OCI-LY3 (cell line): ENCODE data around the gene AKTIP.

Experiments used
- CTCF ChIP-seq: fragments of 200-600, 300-600 bp; sonication (generic); IDR thresholded peaks from 2 replicates; pipeline ENCODE4 v1.5.1; 2014; ENCODE audit warnings: antibody characterized with exemption, low read length, low read depth
- EZH2phosphoT487 ChIP-seq: fragments of 200-600 bp; shearing (Covaris generic); IDR thresholded peaks from 2 replicates; pipeline ENCODE4 v1.6.1; 2018; ENCODE audit warnings: antibody characterized with exemption, mixed run types, low read depth

DNA sequence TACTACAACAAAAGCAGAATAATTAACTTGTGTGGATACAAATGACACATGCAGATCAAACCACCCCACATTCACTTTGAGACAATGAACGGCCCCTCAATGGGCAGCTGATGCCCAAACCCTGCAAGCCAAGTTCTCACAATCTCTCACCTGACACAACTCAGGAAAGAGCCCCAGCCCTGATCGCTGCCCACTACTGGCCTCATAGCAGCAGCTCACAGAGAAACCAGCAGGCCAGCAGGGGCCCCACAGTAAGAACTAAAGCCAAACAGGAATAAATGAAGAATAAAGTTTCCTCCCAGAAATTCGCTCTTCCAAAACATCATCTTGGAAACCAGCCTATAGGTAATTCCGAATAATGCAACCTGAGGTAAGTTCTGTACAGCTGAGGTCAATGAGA, 7.7 kb downstream of the AKTIP start:
- no peak for TF ChIP-seq EZH2phosphoT487
- no peak for TF ChIP-seq CTCF
